ENCODE data around the gene CAMKK1.

CAMKK1 gene

GRCh38 chr17:3814361-3814760 lies 78.5 kb downstream of the CAMKK1 start:
- Histone ChIP-seq H3K4me3 (ENCODE audit: insufficient read length, low read depth) (no peak overlapping the region), H3K9me3 (ENCODE audit: insufficient read depth, low read length) (no peaks in the 10 kb centered on the region), H3K36me3 (ENCODE audit: insufficient read depth, insufficient read length, low read length) (peaks cover 84% of the 10 kb centered on the region), H3K27me3 (ENCODE audit: insufficient read depth, insufficient read length) (no peaks in the 10 kb centered on the region), H3K9ac (ENCODE audit: insufficient read length, low read depth) (no peak overlapping the region), H3K4me1 (ENCODE audit: insufficient read depth, insufficient read length) (peaks cover 4% of the 10 kb centered on the region)
- no peak for DNase-seq (ENCODE audit: low read depth, low spot score)
- TF ChIP-seq ZNF274 (IDR thresholded peaks at IDR 0.05; ENCODE audit: low read depth, low read length) = no peak
- no peak for TF ChIP-seq SUZ12 (IDR thresholded peaks at IDR 0.05; ENCODE audit: extremely low read depth, insufficient read depth, insufficient read length)
- no peak for TF ChIP-seq YY1 (IDR thresholded peaks at IDR 0.05; ENCODE audit: insufficient read depth, insufficient read length)

GRCh38 chr17:3813171-3813570 lies 79.7 kb downstream of the CAMKK1 start:
- H3K4me3 ChIP-seq (ENCODE audit: insufficient read length, low read depth) = no peak overlapping the region
- no peak for DNase-seq (ENCODE audit: low read depth, low spot score)
- H3K4me1 ChIP-seq (ENCODE audit: insufficient read depth, insufficient read length) = peaks cover 2% of the 10 kb centered on the region
- no peak for TF ChIP-seq YY1 (IDR thresholded peaks at IDR 0.05; ENCODE audit: insufficient read depth, insufficient read length)
- TF ChIP-seq ZNF274 (IDR thresholded peaks at IDR 0.05; ENCODE audit: low read depth, low read length) = no peak
- TF ChIP-seq SUZ12 (IDR thresholded peaks at IDR 0.05; ENCODE audit: extremely low read depth, insufficient read depth, insufficient read length) = no peak
- H3K9me3 ChIP-seq (ENCODE audit: insufficient read depth, low read length) = no peaks in the 10 kb centered on the region
- H3K36me3 ChIP-seq (ENCODE audit: insufficient read depth, insufficient read length, low read length) = peaks cover 83% of the 10 kb centered on the region
- no peaks in the 10 kb centered on the region for H3K27me3 ChIP-seq (ENCODE audit: insufficient read depth, insufficient read length)
- H3K9ac ChIP-seq (ENCODE audit: insufficient read length, low read depth) = no peak overlapping the region

- Histone ChIP-seq H3K9me3 (ENCODE audit: insufficient read depth, low read length) (no peaks in the 10 kb centered on the region), H3K4me3 (ENCODE audit: insufficient read length, low read depth) (no peak overlapping the region), H3K9ac (ENCODE audit: insufficient read length, low read depth) (no peak overlapping the region), H3K36me3 (ENCODE audit: insufficient read depth, insufficient read length, low read length) (peaks cover 83% of the 10 kb centered on the region), H3K4me1 (ENCODE audit: insufficient read depth, insufficient read length) (peaks cover 2% of the 10 kb centered on the region), H3K27me3 (ENCODE audit: insufficient read depth, insufficient read length) (no peaks in the 10 kb centered on the region)
- DNase-seq (ENCODE audit: low read depth, low spot score) = no peak
- no peak for TF ChIP-seq SUZ12 (IDR thresholded peaks at IDR 0.05; ENCODE audit: extremely low read depth, insufficient read depth, insufficient read length)
- no peak for TF ChIP-seq ZNF274 (IDR thresholded peaks at IDR 0.05; ENCODE audit: low read depth, low read length)
- no peak for TF ChIP-seq YY1 (IDR thresholded peaks at IDR 0.05; ENCODE audit: insufficient read depth, insufficient read length)
These were observed 80.1 kb downstream of the CAMKK1 start for GRCh38 chr17:3812771-3813170.

- DNase-seq (ENCODE audit: low read depth, low spot score) = no peak
- peaks cover 2% of the 10 kb centered on the region for H3K4me1 ChIP-seq (ENCODE audit: insufficient read depth, insufficient read length)
- H3K36me3 ChIP-seq (ENCODE audit: insufficient read depth, insufficient read length, low read length) = peaks cover 86% of the 10 kb centered on the region
- H3K4me3 ChIP-seq (ENCODE audit: insufficient read length, low read depth) = no peak overlapping the region
- no peaks in the 10 kb centered on the region for H3K27me3 ChIP-seq (ENCODE audit: insufficient read depth, insufficient read length)
- H3K9ac ChIP-seq (ENCODE audit: insufficient read length, low read depth) = no peak overlapping the region
- no peaks in the 10 kb centered on the region for H3K9me3 ChIP-seq (ENCODE audit: insufficient read depth, low read length)
- TF ChIP-seq SUZ12 (IDR thresholded peaks at IDR 0.05; ENCODE audit: extremely low read depth, insufficient read depth, insufficient read length) (no peak), YY1 (IDR thresholded peaks at IDR 0.05; ENCODE audit: insufficient read depth, insufficient read length) (no peak), ZNF274 (IDR thresholded peaks at IDR 0.05; ENCODE audit: low read depth, low read length) (no peak)
These were observed 80.6 kb downstream of the CAMKK1 start for GRCh38 chr17:3812284-3812683.

Measured in NT2/D1 (cell line).